ENCODE measurements around the gene SLC7A6. TPM values are rescaled to one million over a fixed set of nuclear protein-coding genes. Genes with fewer than 3 reads are reported as not detected.

Gene SLC7A6
- total RNA-seq, 1 experiment from 2014 or later, result 6.5 TPM

Other genes with a start within 250 kb of the SLC7A6 start
- gene DPEP2NB, start 248.6 kb upstream of the SLC7A6 start, total RNA-seq (2014; rRNA removed; shearing (Covaris generic); ENCODE audit: low replicate concordance), result not detected in 2 replicates
- gene DDX28, start 241.3 kb upstream of the SLC7A6 start, total RNA-seq (2014; rRNA removed; shearing (Covaris generic); ENCODE audit: low replicate concordance), result 17.9 and 18.0 TPM in 2 replicates
- gene DUS2, start 241.2 kb upstream of the SLC7A6 start, total RNA-seq (2014; rRNA removed; shearing (Covaris generic); ENCODE audit: low replicate concordance), result 16.9 and 25.0 TPM in 2 replicates
- gene NFATC3, start 179.2 kb upstream of the SLC7A6 start, total RNA-seq (2014; rRNA removed; shearing (Covaris generic); ENCODE audit: low replicate concordance), result 4.5 and 4.6 TPM in 2 replicates
- gene ESRP2, start 28.4 kb upstream of the SLC7A6 start, total RNA-seq (2014; rRNA removed; shearing (Covaris generic); ENCODE audit: low replicate concordance), result 0.36 TPM in 1 of 2 replicates, not detected in the other
- 10.4 and 13.7 TPM in 2 replicates for gene PLA2G15, start 19.2 kb upstream of the SLC7A6 start, total RNA-seq (2014; rRNA removed; shearing (Covaris generic); ENCODE audit: low replicate concordance)
- 5.5 and 5.7 TPM in 2 replicates for gene SLC7A6OS, start 46.4 kb downstream of the SLC7A6 start, total RNA-seq (2014; rRNA removed; shearing (Covaris generic); ENCODE audit: low replicate concordance)
- gene PRMT7, start 46.5 kb downstream of the SLC7A6 start, total RNA-seq (2014; rRNA removed; shearing (Covaris generic); ENCODE audit: low replicate concordance), result 42.5 and 81.1 TPM in 2 replicates
- not detected in 2 replicates for gene SMPD3, start 184.0 kb downstream of the SLC7A6 start, total RNA-seq (2014; rRNA removed; shearing (Covaris generic); ENCODE audit: low replicate concordance)